Coronary artery (tissue), 2 donors: Measurements from ENCODE around the gene UBE2F.
"Not testable (repeated sequence)": the region's sequence is repeated elsewhere in the genome, so short reads cannot be mapped to it uniquely, and the experiment has no call there.

ENCODE experiments used
- DNase-seq: peaks from one replicate; pipeline ENCODE4 v3.0.0-alpha.2; 2017; ENCODE audit warnings: low spot score
- H3K27ac ChIP-seq, 2 donors: fragments of 200-600 bp; sonication (generic); one replicate each; pipeline ENCODE4 v1.5.1; 2016 to 2019
- H3K4me3 ChIP-seq: fragments of 200-600 bp; sonication (generic); 2 replicates; pipeline ENCODE4 v1.5.1; 2016; ENCODE audit warnings: mild to moderate bottlenecking, moderate library complexity
- TF ChIP-seq, protein P1 (sequence below): fragments of 200-600 bp; sonication (generic); IDR thresholded peaks from one replicate; pipeline ENCODE4 v1.5.1; 2019; ENCODE audit warnings: antibody characterized with exemption

Gene UBE2F

DNA sequence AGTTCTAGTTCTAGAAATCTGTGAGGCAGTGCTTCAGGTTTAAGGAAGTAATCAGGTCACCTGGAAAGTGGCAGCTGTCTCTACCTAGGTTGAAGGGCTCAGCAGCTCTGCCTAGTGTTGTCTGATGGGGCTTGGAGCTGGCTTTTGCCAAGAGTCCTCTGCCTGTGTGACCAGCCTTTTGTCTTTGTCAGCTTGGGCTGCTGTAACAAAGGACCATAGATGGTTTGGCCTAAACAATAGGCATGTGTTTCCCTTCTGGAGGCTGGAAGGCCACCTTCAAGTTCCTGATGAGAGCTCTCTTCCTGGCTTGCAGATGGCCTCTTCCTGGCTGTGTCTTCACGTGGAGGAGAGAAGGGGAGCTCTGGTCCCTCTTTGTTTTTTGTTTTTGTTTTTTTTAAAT, 13.3 kb downstream of the UBE2F start:
- Histone ChIP-seq H3K4me3 (no peak overlapping the region), H3K27ac (no peak overlapping the region)
- DNase-seq: no peak
- TF ChIP-seq, protein P1, sequence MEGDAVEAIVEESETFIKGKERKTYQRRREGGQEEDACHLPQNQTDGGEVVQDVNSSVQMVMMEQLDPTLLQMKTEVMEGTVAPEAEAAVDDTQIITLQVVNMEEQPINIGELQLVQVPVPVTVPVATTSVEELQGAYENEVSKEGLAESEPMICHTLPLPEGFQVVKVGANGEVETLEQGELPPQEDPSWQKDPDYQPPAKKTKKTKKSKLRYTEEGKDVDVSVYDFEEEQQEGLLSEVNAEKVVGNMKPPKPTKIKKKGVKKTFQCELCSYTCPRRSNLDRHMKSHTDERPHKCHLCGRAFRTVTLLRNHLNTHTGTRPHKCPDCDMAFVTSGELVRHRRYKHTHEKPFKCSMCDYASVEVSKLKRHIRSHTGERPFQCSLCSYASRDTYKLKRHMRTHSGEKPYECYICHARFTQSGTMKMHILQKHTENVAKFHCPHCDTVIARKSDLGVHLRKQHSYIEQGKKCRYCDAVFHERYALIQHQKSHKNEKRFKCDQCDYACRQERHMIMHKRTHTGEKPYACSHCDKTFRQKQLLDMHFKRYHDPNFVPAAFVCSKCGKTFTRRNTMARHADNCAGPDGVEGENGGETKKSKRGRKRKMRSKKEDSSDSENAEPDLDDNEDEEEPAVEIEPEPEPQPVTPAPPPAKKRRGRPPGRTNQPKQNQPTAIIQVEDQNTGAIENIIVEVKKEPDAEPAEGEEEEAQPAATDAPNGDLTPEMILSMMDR: no peak

DNA sequence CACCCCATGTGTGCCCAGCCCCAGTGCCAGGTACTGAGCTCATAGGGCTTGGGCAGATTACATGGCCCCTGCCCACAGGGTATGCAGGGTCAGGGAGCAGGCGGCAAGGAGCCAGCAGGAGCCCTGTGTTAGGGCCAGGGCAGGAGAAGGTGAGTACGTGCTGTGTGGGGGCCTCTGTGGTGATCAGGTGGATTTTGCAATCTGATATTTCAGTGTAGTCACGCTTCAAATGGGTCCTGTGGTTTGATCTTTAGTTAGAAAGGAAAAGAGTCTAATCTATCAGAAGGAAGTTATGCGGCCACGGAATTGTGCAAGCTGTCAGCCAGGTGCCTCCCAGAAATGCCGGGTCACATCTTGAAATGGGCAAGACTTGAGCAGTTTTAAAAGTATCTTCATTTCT, 13.9 kb downstream of the UBE2F start:
- no peak overlapping the region for H3K4me3 ChIP-seq
- H3K27ac ChIP-seq: no peak overlapping the region
- TF ChIP-seq, protein P1: no peak
- no peak for DNase-seq

DNA sequence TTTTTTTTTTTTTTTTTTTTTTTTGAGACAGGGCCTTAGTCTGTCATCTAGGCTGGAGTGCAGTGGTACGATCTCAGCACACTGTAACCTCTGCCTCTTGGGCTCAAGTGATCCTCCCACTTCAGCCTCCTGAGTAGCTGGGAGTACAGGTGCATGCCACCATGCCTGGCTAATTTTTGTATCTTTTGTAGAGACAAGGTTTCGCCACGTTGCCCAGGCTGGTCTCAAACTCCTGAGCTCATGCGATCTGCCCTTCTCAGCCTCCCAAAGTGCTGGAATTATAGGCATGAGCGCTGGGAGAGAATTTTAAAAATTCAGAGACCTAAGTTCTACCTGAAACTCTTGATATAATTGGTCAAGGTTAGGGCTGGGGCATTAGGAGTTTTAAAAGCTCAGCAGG, 14.8 kb downstream of the UBE2F start:
- not testable (repeated sequence) for H3K4me3 ChIP-seq, H3K27ac ChIP-seq, DNase-seq

DNA sequence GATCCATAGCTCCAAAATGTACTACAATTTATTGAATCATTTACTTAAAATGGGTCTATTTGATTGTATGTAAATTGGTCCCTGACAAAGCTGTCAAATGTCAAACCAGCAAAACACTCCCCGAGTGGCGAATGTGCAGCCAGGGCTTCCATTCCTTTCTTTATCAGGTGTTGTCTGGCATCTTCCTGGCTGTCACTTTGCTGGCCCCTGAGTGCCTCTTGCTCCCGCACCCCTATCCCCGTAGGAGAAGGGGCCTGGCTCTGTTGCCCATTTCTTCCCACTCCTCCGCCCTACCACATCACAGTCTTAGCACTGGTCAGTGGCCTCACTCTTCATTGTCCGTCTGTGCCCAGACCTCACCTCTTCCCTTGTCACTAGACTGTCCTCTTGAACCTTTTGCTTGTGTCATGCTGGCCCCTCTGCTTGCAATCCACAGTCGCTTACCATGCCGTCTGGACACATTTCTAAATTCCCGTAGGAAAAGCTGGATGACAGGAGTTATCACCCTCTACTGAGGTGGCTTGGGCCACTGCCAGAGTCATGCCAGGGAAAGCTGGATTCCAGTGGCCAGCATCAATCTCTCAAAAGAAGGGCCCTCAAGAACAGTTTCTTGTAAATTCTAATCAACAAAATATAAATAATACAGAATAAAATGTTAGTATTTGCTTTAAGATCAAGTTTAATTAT, 15.4 kb downstream of the UBE2F start:
- Histone ChIP-seq H3K27ac (no peak overlapping the region), H3K4me3 (no peak overlapping the region)
- TF ChIP-seq, protein P1: no peak
- DNase-seq: no peak

DNA sequence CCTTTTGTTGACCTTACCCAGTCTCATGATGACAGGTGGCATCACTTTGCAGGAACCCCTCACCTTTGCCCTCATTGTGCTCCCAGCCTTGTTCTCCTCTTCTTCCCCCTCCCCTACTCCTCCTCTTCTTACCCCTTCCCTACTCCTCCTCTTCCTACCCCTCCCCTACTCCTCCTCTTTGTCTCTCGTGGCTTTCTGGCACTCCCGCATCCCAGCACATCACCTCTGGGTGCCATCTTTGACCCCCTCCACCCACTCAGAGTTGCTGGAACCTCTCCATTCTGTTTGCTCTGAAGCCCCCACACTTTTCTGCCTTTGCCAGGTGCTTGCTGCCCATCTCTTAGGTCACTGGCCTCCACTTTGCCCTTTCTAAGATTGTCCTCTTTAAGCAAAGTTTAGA, 17.1 kb downstream of the UBE2F start:
- TF ChIP-seq, protein P1: no peak
- no peak for DNase-seq
- no peak overlapping the region for H3K27ac ChIP-seq
- no peak overlapping the region for H3K4me3 ChIP-seq

DNA sequence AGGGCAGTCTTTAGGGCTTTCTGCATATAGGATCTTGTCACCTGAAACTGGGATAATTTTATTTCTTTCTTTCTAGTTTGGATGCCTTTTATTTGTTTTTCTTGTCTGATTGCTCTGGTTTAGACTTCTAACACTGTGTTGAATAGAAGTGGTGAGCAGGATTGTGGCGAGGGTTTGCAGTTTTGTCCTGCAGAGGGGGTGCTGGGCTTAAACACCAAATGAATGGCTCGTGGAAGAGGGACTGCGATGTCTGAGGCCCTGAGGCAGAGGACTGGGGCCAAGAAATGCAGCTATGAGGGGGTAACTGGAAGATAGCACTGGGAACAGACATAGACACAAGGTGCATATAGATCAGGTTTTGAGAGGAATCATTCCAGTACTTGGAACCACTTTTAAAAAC, 20.5 kb downstream of the UBE2F start:
- H3K27ac ChIP-seq: no peak overlapping the region
- DNase-seq: no peak
- TF ChIP-seq, protein P1: no peak
- H3K4me3 ChIP-seq: no peak overlapping the region

- DNase-seq: no peak
- TF ChIP-seq, protein P1: no peak
- no peak overlapping the region for H3K4me3 ChIP-seq
- H3K27ac ChIP-seq: no peak overlapping the region
Measured at GRCh38 chr2:237993701-237994100, 26.9 kb downstream of the UBE2F start.
